CD14-positive monocyte (primary cell): ENCODE measurements around the gene HRH2. TPM values are rescaled to one million over a fixed set of nuclear protein-coding genes. Genes with fewer than 3 reads are reported as not detected.
A peak's percentile ranks its signal among the peaks of the same experiment; 100 is the strongest.

Experiments used
- DNase-seq, 3 donors: peaks; one replicate each; pipeline ENCODE4 v3.0.0-alpha.2; 2011 to 2022
- H2AFZ ChIP-seq: 2 replicates; pipeline ENCODE4 v1.6.0; 2012; ENCODE audit warnings: mild to moderate bottlenecking, low read depth, low read length, inconsistent platforms; ENCODE audit not compliant: insufficient read depth, poor library complexity, severe bottlenecking
- H3K27ac ChIP-seq, 2 donors: 1 replicate in 1 of 2; 2 replicates in 1 of 2; pipeline ENCODE4 v1.5.1; 2012 to 2013; ENCODE audit warnings: low read length in 2 of 2, control low read depth in 1 of 2, inconsistent platforms in 1 of 2, low read depth in 1 of 2, mild to moderate bottlenecking in 1 of 2
- H3K27me3 ChIP-seq, 2 donors: one replicate each; pipeline versions ENCODE4 v1.6.0 to v1.6.1; 2011 to 2013; ENCODE audit warnings: low read length in 2 of 2; ENCODE audit not compliant: control insufficient read depth in 2 of 2, insufficient read depth in 2 of 2
- H3K36me3 ChIP-seq, 2 donors: replicated peaks in 1 of 2; 1 replicate in 1 of 2; 2 replicates in 1 of 2; pipeline versions ENCODE4 v1.5.1 to v1.6.1; 2012 to 2013; ENCODE audit warnings: low read length in 2 of 2, control low read depth in 1 of 2, inconsistent platforms in 1 of 2, mild to moderate bottlenecking in 1 of 2; ENCODE audit not compliant: insufficient read depth in 2 of 2, control insufficient read depth in 1 of 2
- H3K4me1 ChIP-seq, 2 donors: 1 replicate in 1 of 2; 2 replicates in 1 of 2; pipeline versions ENCODE4 v1.5.1 to v1.6.1; 2012 to 2013; ENCODE audit warnings: low read length in 2 of 2, control low read depth in 1 of 2, inconsistent platforms in 1 of 2, mild to moderate bottlenecking in 1 of 2, moderate library complexity in 1 of 2; ENCODE audit not compliant: insufficient read depth in 2 of 2, control insufficient read depth in 1 of 2
- H3K4me2 ChIP-seq: replicated peaks from 2 replicates; pipeline ENCODE3; 2012; ENCODE audit warnings: low read length, moderate library complexity, mild to moderate bottlenecking; ENCODE audit not compliant: poor library complexity, severe bottlenecking; ENCODE audit errors: extremely low read depth
- H3K4me3 ChIP-seq, 3 experiments: fragments of 200-600 bp in 1 of 3; sonication (generic) in 1 of 3; replicated peaks in 1 of 3; 1 replicate in 2 of 3; 2 replicates in 1 of 3; pipeline ENCODE4 v1.5.1; 2011 to 2013; ENCODE audit warnings: low read length in 3 of 3, mild to moderate bottlenecking in 3 of 3, control low read depth in 2 of 3, low read depth in 2 of 3, inconsistent platforms in 1 of 3, moderate library complexity in 1 of 3
- H3K79me2 ChIP-seq: 2 replicates; pipeline ENCODE4 v1.6.0; 2012; ENCODE audit warnings: mild to moderate bottlenecking, control low read depth, inconsistent platforms, low read length, moderate library complexity; ENCODE audit not compliant: insufficient read depth
- H3K9ac ChIP-seq: 2 replicates; pipeline ENCODE4 v1.6.0; 2017; ENCODE audit warnings: low read length, mild to moderate bottlenecking; ENCODE audit not compliant: insufficient read depth, poor library complexity, severe bottlenecking
- H3K9me3 ChIP-seq, 2 donors: replicated peaks in 1 of 2; 1 replicate in 1 of 2; 2 replicates in 1 of 2; pipeline versions ENCODE4 v1.5.1 to v1.6.1; 2012 to 2013; ENCODE audit warnings: low read length in 2 of 2, control low read depth in 1 of 2; ENCODE audit not compliant: control insufficient read depth in 1 of 2, insufficient read depth in 1 of 2
- H4K20me1 ChIP-seq: 2 replicates; pipeline ENCODE4 v1.6.0; 2012; ENCODE audit warnings: mild to moderate bottlenecking, low read length, control low read depth, moderate library complexity; ENCODE audit not compliant: insufficient read depth
- H3K27ac Mint-ChIP-seq, 7 donors: one replicate each; pipeline ENCODE4 v1.8.0; 2020; ENCODE audit warnings: mild to moderate bottlenecking in 7 of 7, mixed read lengths in 7 of 7, moderate library complexity in 6 of 7, inconsistent platforms in 2 of 7
- H3K27me3 Mint-ChIP-seq, 3 donors: one replicate each; pipeline ENCODE4 v1.8.0; 2021 to 2022; ENCODE audit warnings: low read depth in 3 of 3, mild to moderate bottlenecking in 3 of 3, mixed read lengths in 3 of 3, moderate library complexity in 3 of 3, inconsistent platforms in 1 of 3
- H3K36me3 Mint-ChIP-seq, 2 donors: one replicate each; pipeline ENCODE4 v1.8.0; 2020; ENCODE audit warnings: mixed read lengths in 2 of 2, inconsistent platforms in 1 of 2, mild to moderate bottlenecking in 1 of 2
- H3K4me1 Mint-ChIP-seq: one replicate; pipeline ENCODE4 v1.8.0; 2020; ENCODE audit warnings: mild to moderate bottlenecking, mixed read lengths
- H3K4me3 Mint-ChIP-seq, 2 donors: one replicate each; pipeline ENCODE4 v1.8.0; 2020; ENCODE audit warnings: mild to moderate bottlenecking in 2 of 2, mixed read lengths in 2 of 2, moderate library complexity in 1 of 2
- H3K9me3 Mint-ChIP-seq, 7 donors: one replicate each; pipeline ENCODE4 v1.8.0; 2020 to 2022; ENCODE audit warnings: mixed read lengths in 7 of 7, mild to moderate bottlenecking in 6 of 7, moderate library complexity in 6 of 7, inconsistent platforms in 2 of 7
- WGBS: methylation state at CpG from one replicate; pipeline ENCODE4 v1.1.5; 2013; ENCODE audit warnings: missing lambda C conversion rate; ENCODE audit not compliant: insufficient coverage; 5-methylcytosine and 5-hydroxymethylcytosine counted together
- intact Hi-C, 2 donors: fragments of 100-400 bp; cut with micrococcal nuclease; formaldehyde crosslinking; loops; one replicate each; pipeline versions ENCODE4 v1.15.0 to v1.15.1; 2023
- polyA plus RNA-seq, 3 donors: library from polyadenylated mRNA; depleted of rRNA in 1 of 3; unstranded in 2 of 3; stranded (reverse) in 1 of 3; fragments of 300-500 nt in 2 of 3; fragments of >200 nt in 1 of 3; fragmentation: Illumina TruSeq in 2 of 3; gene quantifications; 1 replicate in 2 of 3; 2 replicates in 1 of 3; pipeline ENCODE4 v1.2.3, GENCODE V29; 2012 to 2021
- TF ChIP-seq, protein P1 (sequence below): fragments of 200-600 bp; IDR thresholded peaks from one replicate; pipeline ENCODE4 v1.8.0; 2022; ENCODE audit warnings: antibody characterized with exemption, mild to moderate bottlenecking

Gene HRH2
- polyA plus RNA-seq, 3 donors: 10.6 to 71.7 (median 25.5) TPM

DNA sequence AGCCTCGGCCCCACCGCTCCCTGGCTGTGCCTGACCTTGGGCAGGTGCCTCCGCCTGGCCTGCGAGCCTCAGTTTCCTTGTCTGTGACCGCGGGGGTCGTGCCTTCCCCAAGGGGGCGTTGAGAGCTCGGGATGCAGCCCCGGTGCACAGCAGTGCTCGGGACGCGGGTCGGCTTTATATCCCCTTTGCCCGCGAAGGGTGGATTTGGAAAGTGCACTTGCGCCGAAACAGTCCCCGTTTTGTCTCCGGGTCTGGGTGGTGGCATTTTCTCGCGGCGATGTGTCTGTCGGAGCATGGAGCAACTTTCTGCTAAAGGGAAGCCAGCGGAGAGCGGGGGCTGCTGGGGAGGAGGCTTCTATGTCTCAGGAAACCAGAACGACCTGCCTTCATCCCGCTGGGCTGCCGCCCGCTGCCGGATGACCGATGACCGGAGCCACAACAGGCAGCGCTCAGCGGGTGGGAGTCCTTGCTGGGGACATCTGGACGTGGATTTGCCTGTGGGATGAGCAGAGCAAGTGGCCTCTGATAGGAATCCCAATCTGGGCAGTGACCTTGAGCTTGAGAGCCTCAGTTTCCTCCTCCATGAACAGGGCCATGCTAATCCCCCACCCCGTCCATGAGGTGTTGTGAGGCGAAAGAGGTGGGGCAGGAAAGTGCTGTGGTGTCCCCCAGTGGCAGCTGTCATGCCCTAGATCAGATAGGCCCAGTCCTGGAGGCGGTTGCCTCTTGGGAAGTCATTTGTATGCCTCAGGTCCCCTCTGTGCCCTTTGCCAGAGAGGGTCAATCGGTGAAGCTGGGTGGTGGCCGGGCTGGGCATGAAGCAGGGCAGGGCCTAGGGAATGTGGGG is 651 bp downstream of the HRH2 start:
- peaks cover 0 to 4% (median 1%) of the 10 kb centered on the region in 3 donors for H3K27me3 Mint-ChIP-seq
- H3K27ac ChIP-seq: peak overlapping the region; percentile 41 to 90
- H3K9ac ChIP-seq: peak overlapping the region; percentile 85
- peak overlapping the region; percentile 66 for H2AFZ ChIP-seq
- peaks cover 36% of the 10 kb centered on the region in 2 donors for H3K36me3 Mint-ChIP-seq
- peak overlapping the region; percentile 99 for H3K4me3 Mint-ChIP-seq
- peaks cover 70 to 86% of the 10 kb centered on the region in 2 donors for H3K4me1 ChIP-seq
- H3K4me2 ChIP-seq: peak overlapping the region; percentile 95
- WGBS: 3% methylated on average over 36 of the region's 41 CpGs
- H3K79me2 ChIP-seq: peaks cover 74% of the 10 kb centered on the region
- TF ChIP-seq, protein P1, sequence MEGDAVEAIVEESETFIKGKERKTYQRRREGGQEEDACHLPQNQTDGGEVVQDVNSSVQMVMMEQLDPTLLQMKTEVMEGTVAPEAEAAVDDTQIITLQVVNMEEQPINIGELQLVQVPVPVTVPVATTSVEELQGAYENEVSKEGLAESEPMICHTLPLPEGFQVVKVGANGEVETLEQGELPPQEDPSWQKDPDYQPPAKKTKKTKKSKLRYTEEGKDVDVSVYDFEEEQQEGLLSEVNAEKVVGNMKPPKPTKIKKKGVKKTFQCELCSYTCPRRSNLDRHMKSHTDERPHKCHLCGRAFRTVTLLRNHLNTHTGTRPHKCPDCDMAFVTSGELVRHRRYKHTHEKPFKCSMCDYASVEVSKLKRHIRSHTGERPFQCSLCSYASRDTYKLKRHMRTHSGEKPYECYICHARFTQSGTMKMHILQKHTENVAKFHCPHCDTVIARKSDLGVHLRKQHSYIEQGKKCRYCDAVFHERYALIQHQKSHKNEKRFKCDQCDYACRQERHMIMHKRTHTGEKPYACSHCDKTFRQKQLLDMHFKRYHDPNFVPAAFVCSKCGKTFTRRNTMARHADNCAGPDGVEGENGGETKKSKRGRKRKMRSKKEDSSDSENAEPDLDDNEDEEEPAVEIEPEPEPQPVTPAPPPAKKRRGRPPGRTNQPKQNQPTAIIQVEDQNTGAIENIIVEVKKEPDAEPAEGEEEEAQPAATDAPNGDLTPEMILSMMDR: no peak
- H3K36me3 ChIP-seq: peaks cover 20 to 28% of the 10 kb centered on the region in 2 donors
- peak overlapping the region; percentile 85 to 95 (median 92) for H3K27ac Mint-ChIP-seq
- DNase-seq: peak; percentile 35 to 49 (median 44)
- intact Hi-C loops: loop anchor here (5.0 kb wide), 1 partner anchor 34 kb away; no protein-coding TSS in a partner anchor
- peak overlapping the region; percentile 69 to 97 (median 96) for H3K4me3 ChIP-seq
- H3K9me3 Mint-ChIP-seq: no peaks in the 10 kb centered on the region
- no peaks in the 10 kb centered on the region for H3K9me3 ChIP-seq
- H4K20me1 ChIP-seq: peaks cover 50% of the 10 kb centered on the region
- H3K4me1 Mint-ChIP-seq: peaks cover 90% of the 10 kb centered on the region
- H3K27me3 ChIP-seq: no peaks in the 10 kb centered on the region

DNA sequence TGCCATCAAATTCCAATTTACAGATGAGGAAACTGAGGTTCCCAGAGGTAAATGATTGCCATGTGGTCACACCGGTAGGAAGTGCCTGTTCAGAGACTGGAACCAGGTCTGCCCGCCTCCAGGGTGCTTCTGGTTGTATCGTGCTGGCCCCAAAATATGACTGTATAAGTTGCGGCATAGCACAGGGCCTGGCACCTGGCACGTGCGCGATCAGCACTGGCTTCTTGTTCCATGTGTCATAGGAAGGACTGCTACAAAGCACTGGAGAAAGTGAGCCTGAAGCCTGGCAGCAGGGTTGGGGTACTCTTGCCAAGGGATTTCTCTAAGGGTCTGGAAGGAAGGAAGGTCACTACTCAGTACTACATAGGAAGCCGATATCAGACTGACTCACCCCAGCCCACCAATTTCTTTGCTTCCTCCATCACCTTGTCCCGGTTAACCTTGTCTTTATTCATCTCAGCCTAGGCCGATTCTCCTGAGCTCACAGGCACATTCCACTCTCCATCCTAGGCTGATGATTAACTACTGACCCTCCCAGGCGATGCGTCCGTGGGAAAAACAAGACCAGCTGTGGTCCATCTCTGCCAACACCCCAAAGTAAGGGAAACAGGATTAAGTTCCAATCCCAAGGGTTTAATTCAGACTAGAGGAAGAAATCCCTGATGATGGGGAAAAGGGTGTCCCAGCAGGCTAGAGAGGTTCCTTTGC is 1.8 kb downstream of the HRH2 start:
- TF ChIP-seq, protein P1: no peak
- Mint-ChIP-seq H3K4me3 (peak overlapping the region; percentile 99), H3K27me3 (peaks cover 1 to 2% (median 1%) of the 10 kb centered on the region in 3 donors)

More for the DNA sequence above, 1.8 kb downstream of the HRH2 start:
- Histone ChIP-seq H3K9me3 (no peaks in the 10 kb centered on the region), H3K4me3 (peak overlapping the region; percentile 69 to 97 (median 96)), H3K9ac (peak overlapping the region; percentile 85), H3K27me3 (no peaks in the 10 kb centered on the region), H3K27ac (peak overlapping the region in 1 of 2 donors; percentile 90), H4K20me1 (peaks cover 62% of the 10 kb centered on the region), H3K36me3 (peaks cover 24 to 40% of the 10 kb centered on the region in 2 donors), H3K4me1 (peaks cover 68 to 86% of the 10 kb centered on the region in 2 donors), H3K4me2 (peak overlapping the region; percentile 95), H2AFZ (no peak overlapping the region), H3K79me2 (peaks cover 82% of the 10 kb centered on the region)
- no peaks in the 10 kb centered on the region for H3K9me3 Mint-ChIP-seq
- 73% methylated on average over 9 of the region's 13 CpGs for WGBS
- peak overlapping the region; percentile 14 to 95 (median 92) for H3K27ac Mint-ChIP-seq
- H3K36me3 Mint-ChIP-seq: peaks cover 45 to 46% of the 10 kb centered on the region in 2 donors
- intact Hi-C loops: loop anchor here (5.0 kb wide), 1 partner anchor 33 kb away; no protein-coding TSS in a partner anchor
- DNase-seq: no peak
- H3K4me1 Mint-ChIP-seq: peaks cover 89% of the 10 kb centered on the region
